Stimulated activated CD4-positive, alpha-beta T cell treated with anti-CD3 and anti-CD28 coated beads, TNF-alpha, amount 100 ng/mL, for 4 hours (primary cell): ENCODE measurements around the gene NKIRAS1.
"Not testable (repeated sequence)": the region's sequence is repeated elsewhere in the genome, so short reads cannot be mapped to it uniquely, and the experiment has no call there.

Source experiments
- DNase-seq, 3 experiments: peaks; one replicate each; pipeline ENCODE4 v3.0.0-alpha.2; 2020; ENCODE audit warnings: low read depth in 3 of 3

The NKIRAS1 gene

DNA sequence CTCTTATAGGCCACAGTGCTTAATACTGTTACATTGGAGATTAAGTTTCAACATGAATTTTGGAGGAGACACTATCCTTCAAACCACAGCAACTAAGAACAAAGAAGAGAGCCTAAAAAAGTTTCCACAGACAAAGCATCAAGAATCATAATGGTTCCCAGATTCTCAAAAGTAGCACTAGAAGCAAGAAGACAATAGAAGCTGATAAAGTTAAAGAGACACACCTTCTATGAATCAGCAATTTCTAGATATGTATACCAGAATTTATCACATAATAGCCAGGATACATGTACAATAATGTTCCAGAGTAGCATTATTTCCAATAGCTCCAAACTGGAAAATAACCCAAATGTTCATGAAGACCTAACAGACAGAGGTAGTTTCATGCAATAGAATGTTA, 12.2 kb downstream of the NKIRAS1 start:
- DNase-seq, result no peak

DNA sequence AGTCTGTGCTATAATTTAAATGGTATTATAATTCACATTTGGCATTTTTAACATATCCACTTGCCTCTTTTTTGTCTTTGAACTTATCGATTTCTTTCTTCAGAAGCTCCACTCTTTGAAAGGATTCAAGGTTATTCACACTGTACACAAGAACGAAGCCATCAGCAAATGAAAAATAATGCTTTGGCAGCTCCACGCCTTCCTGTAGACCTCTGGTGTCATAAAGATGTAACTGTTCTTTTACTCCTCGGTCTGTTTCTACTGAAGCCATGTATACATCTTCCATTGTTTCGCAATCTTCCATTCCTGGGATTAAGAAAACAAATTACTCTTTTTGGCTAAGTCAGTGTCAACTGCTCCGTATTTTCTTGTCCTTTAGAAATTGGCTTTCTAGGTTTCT, 16.0 kb downstream of the NKIRAS1 start:
- no peak for DNase-seq

GRCh38 chr3:23895181-23895580, 21.6 kb downstream of the NKIRAS1 start:
- no peak for DNase-seq

DNA sequence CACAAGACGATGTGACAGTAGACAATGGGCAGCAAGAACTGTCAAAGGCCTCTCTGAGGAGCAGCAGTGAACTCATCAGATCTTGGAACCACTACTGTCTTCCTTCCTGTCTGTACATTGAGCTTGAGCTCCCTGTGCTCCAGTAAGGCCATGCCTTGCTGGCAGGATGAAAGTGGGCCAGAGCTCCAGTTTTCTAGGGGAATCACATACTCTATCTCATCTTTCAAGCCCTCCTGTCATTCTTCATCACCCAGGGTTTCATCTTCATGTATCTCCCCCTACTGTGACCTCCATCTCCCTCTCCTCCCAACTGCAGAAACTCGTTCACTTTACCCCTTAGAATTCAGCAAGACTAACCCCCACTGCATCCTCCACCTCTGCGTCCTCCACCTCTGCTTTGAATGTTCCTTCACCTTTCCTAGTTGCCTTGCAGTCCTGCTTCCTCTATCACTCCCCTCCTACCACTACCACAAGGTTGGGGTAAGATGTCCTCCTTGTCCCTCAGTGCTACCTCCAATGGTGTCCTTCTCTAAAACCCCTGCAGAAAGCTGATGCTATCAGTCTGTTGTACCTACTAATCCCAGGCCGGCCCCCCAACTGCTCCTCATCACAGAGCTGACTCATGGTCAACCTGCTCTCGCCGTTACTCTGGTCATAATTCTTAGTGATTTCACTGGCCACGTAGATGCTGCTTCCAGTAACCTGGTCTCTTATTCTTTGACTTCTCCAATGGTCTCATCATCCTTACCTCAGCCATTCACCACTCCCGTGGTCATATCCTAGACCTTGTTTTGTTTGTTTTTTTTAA, 22.3 kb downstream of the NKIRAS1 start:
- DNase-seq, result no peak

DNA sequence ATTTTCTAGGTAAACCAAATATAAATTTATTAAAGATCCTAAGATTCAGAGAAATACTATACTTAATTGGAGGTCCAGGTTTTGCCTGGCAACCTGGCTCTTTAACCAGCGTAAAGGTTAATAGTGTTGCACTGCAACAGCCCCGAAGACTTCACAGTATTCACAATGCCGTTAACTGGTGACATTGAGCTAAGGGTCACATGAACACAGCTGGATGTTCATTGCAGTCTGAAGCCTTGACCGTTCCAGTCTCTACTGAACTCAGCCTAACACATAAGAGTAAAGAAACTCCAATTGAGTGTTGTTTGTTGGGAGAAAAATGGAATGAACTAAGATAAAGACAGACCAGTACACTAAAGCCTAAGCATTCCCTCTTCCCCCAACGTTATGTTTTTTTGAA, 26.8 kb downstream of the NKIRAS1 start:
- no peak for DNase-seq

GRCh38 chr3:23889386-23889785, 27.4 kb downstream of the NKIRAS1 start:
- no peak for DNase-seq

DNA sequence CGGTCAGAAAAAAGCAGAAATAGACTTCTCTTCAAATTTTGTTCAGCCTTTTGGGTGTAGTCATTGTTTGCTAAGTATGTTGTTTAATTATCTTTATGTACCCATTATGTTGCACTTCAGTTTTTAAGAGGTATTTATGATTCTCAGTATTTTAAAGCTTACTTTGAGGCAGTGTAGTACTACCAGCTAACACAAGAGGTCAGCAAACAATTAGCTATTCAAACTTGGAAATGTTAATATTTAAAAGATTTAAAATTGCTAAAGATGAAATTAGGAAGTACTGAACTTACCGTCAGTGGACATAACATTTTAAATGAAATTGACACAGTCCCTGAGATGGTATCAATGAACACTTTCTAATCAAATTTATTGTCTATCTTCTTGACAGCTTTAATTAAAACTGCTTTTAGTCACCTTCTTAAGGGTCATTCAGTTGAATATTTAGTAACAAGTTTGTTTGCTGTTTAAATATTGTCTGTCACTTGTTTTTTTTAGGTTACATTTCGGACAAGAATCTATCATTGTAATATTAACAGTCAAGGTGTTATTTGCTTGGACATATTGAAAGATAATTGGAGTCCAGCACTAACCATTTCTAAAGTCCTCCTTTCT, 28.1 kb downstream of the NKIRAS1 start:
- DNase-seq, result no peak

GRCh38 chr3:23886311-23886710, 30.5 kb downstream of the NKIRAS1 start:
- no peak for DNase-seq

DNA sequence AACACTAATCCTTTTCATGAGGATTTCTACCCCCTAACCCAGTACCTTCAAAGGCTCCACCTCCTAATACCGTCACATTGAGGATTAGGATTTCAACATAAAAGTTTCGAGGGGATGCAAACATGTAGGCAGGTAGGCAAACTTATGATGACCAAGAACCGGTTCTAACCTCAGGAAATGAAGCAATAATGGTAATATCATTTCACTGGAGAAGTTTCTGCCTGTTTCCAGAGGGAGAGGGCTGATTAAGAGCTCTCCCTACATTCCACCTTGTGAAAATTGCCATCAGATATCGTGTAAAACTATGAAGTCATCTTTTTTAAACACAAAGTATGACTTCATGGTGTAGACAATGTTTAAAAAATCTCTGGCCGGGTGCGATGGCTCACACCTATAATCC, 31.6 kb downstream of the NKIRAS1 start:
- DNase-seq, result no peak

GRCh38 chr3:23884481-23884880, 32.3 kb downstream of the NKIRAS1 start:
- no peak for DNase-seq

DNA sequence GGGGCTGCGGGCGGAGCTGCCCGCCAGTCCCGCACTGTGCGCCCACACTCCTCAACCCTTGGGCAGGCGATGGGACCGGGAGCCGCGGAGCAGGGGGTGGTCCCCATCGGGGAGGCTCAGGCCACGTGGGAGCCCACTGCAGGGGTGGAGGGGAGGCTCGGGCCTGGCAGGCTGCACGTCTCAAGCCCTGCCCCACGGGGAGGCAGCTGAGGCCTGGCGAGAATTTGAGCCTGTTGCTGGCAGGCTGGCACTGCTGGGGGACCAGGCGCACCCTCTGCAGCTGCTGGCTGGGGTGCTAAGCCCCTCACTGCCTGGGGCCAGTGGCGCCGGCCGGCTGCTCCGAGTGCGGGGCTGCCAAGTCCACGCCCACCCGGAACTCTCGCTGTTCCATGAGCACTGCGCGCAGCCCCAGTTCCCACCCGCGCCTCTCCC, 34.3 kb downstream of the NKIRAS1 start:
- DNase-seq, result no peak

GRCh38 chr3:23881993-23882392, 34.8 kb downstream of the NKIRAS1 start:
- not testable (repeated sequence) for DNase-seq

- no peak for DNase-seq
Observed at GRCh38 chr3:23880703-23881339, 36.0 kb downstream of the NKIRAS1 start.

- DNase-seq, result no peak
Observed at GRCh38 chr3:23879485-23879884, 37.3 kb downstream of the NKIRAS1 start.

DNA sequence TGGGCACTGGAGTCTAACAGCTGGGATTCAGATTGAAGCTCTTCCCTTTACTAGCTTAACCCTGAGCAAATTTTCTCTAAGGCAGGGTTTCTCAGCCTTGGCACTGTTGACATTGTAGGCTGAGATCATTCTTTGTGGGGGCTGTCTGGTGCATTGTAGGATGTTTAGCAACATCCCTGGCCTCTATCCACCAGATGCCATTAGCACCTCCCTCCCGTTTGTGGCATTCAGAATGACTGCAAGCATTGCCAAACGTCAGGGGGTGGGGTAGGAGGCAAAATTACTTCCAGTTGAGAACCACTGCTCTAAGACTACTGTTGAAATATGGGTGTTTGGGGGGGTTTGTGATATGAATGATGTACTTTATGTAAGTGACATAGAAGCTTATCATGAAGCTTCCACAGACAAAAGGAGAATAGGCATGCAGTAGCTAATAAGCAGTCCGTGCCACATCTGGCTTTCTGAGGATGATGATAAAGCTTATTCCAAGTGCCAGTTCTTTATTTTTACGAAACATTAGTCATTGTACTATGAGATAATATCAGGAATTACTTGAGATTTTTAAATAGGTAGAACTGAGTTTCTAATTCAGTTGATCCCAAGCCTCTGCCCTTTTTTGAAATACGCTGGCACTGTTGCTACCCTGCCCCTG, 39.3 kb downstream of the NKIRAS1 start:
- DNase-seq, result no peak

DNA sequence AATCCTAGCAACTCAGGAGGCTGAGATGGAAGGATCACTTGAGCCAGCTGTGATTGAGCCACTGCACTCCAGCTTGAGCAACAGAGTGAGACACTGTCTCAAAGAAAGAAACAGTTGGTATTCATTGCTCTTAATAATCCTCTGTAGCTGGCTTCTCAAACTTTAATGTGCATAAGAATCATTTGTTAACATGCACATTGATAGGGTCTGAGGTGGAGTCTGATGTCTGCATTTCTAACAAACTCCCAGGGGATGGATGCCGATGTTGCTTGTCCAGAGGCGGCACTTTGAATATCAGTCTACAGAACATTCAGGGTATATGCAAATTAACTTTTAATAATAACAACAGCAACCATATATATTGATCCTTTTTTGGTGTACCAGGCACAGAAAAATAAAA, 39.9 kb downstream of the NKIRAS1 start:
- DNase-seq, result no peak

- DNase-seq, result no peak
Observed at GRCh38 chr3:23875113-23875725, 41.6 kb downstream of the NKIRAS1 start.

DNA sequence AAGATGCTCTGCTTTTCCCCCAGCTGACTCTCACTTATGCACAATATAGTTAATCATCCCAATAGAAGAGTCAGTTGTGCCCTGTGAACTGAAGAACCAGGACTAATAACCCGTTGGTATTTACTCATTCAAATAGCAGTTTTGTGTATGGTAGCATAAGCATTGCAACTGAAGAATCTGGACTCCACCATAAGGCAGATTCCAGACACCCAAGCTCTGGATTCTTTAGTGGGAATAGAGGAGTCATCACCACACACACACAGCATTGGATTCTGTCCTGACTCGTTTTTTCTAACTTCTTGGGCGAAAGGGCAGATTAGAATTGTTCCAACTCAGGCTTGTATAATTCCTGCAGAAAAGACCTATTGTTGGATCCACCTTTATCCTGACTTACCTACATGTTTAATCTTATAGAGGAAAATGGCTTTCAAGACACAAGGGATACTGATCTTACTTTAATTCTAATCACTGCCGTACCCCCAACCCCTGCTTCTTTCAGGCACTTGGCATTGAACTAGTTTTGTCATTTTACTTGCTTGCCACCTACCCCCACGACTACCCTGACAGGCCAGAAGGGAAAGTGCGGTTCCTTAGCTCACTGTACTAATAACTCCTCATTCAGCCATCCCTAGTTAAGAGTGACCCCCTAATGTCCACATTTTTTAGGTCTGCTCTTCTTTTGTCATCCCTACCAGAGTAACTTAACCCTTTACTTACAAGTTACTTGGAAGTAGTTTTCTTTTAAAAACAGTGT, 42.3 kb downstream of the NKIRAS1 start:
- DNase-seq, result no peak

DNA sequence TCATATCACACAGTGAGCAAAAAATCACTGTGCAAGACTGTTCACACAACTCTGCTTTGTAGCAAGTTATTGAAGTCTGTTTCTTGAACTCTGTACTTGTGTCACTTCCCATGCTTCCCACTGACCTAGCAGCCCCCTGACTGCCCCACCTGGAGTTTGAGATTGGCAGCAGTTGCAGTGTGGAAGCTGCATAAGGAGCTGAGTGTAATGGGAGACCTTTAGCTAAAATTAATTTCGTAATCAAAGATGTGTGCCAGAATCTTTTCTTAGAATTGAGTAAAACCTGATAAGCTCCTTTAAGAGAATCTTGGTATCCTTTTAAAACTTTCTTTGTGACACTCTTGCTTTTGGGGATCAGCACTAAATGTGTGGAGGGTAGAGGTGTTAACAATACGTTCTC, 42.8 kb downstream of the NKIRAS1 start:
- no peak for DNase-seq

DNA sequence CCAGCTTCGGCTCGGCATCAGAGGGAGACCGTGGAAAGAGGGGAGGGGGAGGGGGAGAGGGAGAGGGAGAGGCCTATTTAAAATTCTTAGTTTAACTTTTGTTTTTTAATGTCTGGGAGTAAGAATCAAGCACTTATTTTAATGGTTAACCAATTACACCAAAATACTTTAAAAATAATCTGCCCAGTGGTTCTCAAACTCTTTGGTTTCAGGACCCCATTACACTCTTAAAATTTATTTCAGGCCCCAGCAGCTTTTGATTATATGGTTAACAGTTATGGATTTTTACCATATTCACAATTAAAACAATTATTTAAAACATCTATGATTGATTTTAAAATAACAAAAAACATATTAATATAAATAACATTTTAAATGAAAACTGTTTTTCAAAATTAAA, 44.5 kb downstream of the NKIRAS1 start:
- DNase-seq, result no peak

DNA sequence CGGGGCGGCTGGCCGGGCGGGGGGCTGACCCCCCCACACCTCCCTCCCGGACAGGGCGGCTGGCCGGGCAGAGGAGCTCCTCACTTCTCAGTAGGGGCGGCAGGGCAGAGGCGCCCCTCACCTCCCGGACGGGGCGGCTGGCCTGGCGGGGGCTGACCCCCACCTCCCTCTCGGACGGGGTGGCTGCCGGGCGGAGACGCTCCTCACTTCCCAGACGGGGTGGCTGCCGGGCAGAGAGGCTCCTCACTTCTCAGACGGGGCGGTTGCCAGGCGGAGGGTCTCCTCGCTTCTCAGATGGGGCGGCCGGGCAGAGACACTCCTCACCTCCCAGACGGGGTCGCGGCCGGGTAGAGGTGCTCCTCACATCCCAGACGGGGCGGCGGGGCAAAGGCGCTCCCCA, 45.4 kb downstream of the NKIRAS1 start:
- not testable (repeated sequence) for DNase-seq
